SU-DHL-6 (cell line): Measurements from ENCODE around the gene WDR86.

Experiments used
- CTCF ChIP-seq: fragments of 200-600 bp; sonication (generic); IDR thresholded peaks from one replicate; pipeline ENCODE4 v1.5.1; 2017; ENCODE audit warnings: antibody characterized with exemption, mild to moderate bottlenecking, low read length, moderate library complexity; ENCODE audit not compliant: insufficient read depth, poor library complexity, severe bottlenecking
- EZH2phosphoT487 ChIP-seq: fragments of 200-600 bp; sonication (generic), shearing (Covaris generic); conservative IDR thresholded peaks from 2 replicates; pipeline ENCODE4 v1.6.1; 2018; ENCODE audit warnings: mild to moderate bottlenecking, antibody characterized with exemption, low read length, moderate library complexity, mixed read lengths

- no peak for TF ChIP-seq CTCF
- TF ChIP-seq EZH2phosphoT487 = no peak
Measured at GRCh38 chr7:151399906-151400305, 9.9 kb downstream of the WDR86 start.
